ENCODE data around the gene ZMIZ1. TPM values are rescaled to one million over a fixed set of nuclear protein-coding genes. Genes with fewer than 3 reads are reported as not detected.

The ZMIZ1 gene
- polyA plus RNA-seq, 1 experiment, result 13.0 TPM

- no peak for TF ChIP-seq CTCF (IDR thresholded peaks at IDR 0.05; ENCODE audit: insufficient read depth, low read depth, low read length)
- POLR2A ChIA-PET, result no interaction called here
Measured at GRCh38 chr10:79054203-79055099, 14.3 kb upstream of the ZMIZ1 start.

GRCh38 chr10:79055100-79055782 lies 13.5 kb upstream of the ZMIZ1 start:
- DNase-seq (ENCODE audit: low read depth), result no peak
- Histone ChIP-seq H3K36me3 (ENCODE audit: control insufficient read depth, insufficient read depth, low read length) (no peaks in the 10 kb centered on the region), H3K4me3 (ENCODE audit: low read depth, low read length) (no peak overlapping the region), H3K27me3 (ENCODE audit: control insufficient read depth, insufficient read depth, low read length) (no peaks in the 10 kb centered on the region; the same call in 1 of the 2 replicates)
- ChIA-PET POLR2A (interaction anchor here (0.6 kb wide), 1 partner anchor 50 kb away, joined by 7 read pairs; no protein-coding TSS in a partner anchor), CTCF (no interaction called here)
- no peak for TF ChIP-seq CTCF (IDR thresholded peaks at IDR 0.05; ENCODE audit: insufficient read depth, low read depth, low read length)

More at GRCh38 chr10:79054203-79055099, 14.3 kb upstream of the ZMIZ1 start:
- Histone ChIP-seq H3K36me3 (ENCODE audit: control insufficient read depth, insufficient read depth, low read length) (no peaks in the 10 kb centered on the region), H3K27me3 (ENCODE audit: control insufficient read depth, insufficient read depth, low read length) (no peaks in the 10 kb centered on the region; the same call in 1 of the 2 replicates), H3K4me3 (ENCODE audit: low read depth, low read length) (no peak overlapping the region)
- CTCF ChIA-PET, result no interaction called here
- no peak for DNase-seq (ENCODE audit: low read depth)

- no peak for TF ChIP-seq CTCF (IDR thresholded peaks at IDR 0.05; ENCODE audit: insufficient read depth, low read depth, low read length)
- DNase-seq (ENCODE audit: low read depth), result no peak
- Histone ChIP-seq H3K27me3 (ENCODE audit: control insufficient read depth, insufficient read depth, low read length) (no peaks in the 10 kb centered on the region; the same call in 1 of the 2 replicates), H3K4me3 (ENCODE audit: low read depth, low read length) (no peak overlapping the region), H3K36me3 (ENCODE audit: control insufficient read depth, insufficient read depth, low read length) (no peaks in the 10 kb centered on the region)
- POLR2A ChIA-PET, result no interaction called here
- CTCF ChIA-PET, result no interaction called here
Measured at GRCh38 chr10:79055892-79056291, 12.9 kb upstream of the ZMIZ1 start.

GRCh38 chr10:79056361-79056735 lies 12.4 kb upstream of the ZMIZ1 start:
- ChIA-PET POLR2A (no interaction called here), CTCF (no interaction called here)
- H3K27me3 ChIP-seq (ENCODE audit: control insufficient read depth, insufficient read depth, low read length), result no peaks in the 10 kb centered on the region; the same call in 1 of the 2 replicates
- TF ChIP-seq CTCF (IDR thresholded peaks at IDR 0.05; ENCODE audit: insufficient read depth, low read depth, low read length), result no peak
- no peak for DNase-seq (ENCODE audit: low read depth)
- H3K36me3 ChIP-seq (ENCODE audit: control insufficient read depth, insufficient read depth, low read length), result no peaks in the 10 kb centered on the region
- H3K4me3 ChIP-seq (ENCODE audit: low read depth, low read length), result no peak overlapping the region

- ChIA-PET CTCF (no interaction called here), POLR2A (no interaction called here)
- Histone ChIP-seq H3K4me3 (ENCODE audit: low read depth, low read length) (no peak overlapping the region), H3K27me3 (ENCODE audit: control insufficient read depth, insufficient read depth, low read length) (no peaks in the 10 kb centered on the region; the same call in 1 of the 2 replicates), H3K36me3 (ENCODE audit: control insufficient read depth, insufficient read depth, low read length) (no peaks in the 10 kb centered on the region)
- DNase-seq (ENCODE audit: low read depth), result no peak
- TF ChIP-seq CTCF (IDR thresholded peaks at IDR 0.05; ENCODE audit: insufficient read depth, low read depth, low read length), result no peak
Measured at GRCh38 chr10:79056736-79057391, 11.9 kb upstream of the ZMIZ1 start.
